DND-41 (cell line): ENCODE measurements around the gene NAPB.

Experiments
- CTCF ChIP-seq: IDR thresholded peaks from 2 replicates; pipeline ENCODE4 v1.5.1; 2012; ENCODE audit warnings: borderline replicate concordance, low read length, moderate library complexity, mild to moderate bottlenecking; ENCODE audit not compliant: poor library complexity, severe bottlenecking; ENCODE audit errors: extremely low read depth
- EZH2 ChIP-seq: IDR thresholded peaks from 3 replicates; pipeline ENCODE4 v1.6.1; 2012; ENCODE audit warnings: borderline replicate concordance, low read depth, mild to moderate bottlenecking, moderate library complexity, low read length, inconsistent platforms; ENCODE audit not compliant: severe bottlenecking

GRCh38 chr20:23410916-23411695 is 10.2 kb downstream of the NAPB start:
- TF ChIP-seq CTCF = no peak
- no peak for TF ChIP-seq EZH2
